DMS53 treated with DMSO at 0.1 percent for 48 hours (cell line): ENCODE measurements around the gene BCL2L12.

Source experiments
- DNase-seq: peaks from one replicate; lab custom pipeline; 2025; ENCODE audit not compliant: unreplicated experiment; lab: John Stamatoyannopoulos, UW

Gene BCL2L12

DNA sequence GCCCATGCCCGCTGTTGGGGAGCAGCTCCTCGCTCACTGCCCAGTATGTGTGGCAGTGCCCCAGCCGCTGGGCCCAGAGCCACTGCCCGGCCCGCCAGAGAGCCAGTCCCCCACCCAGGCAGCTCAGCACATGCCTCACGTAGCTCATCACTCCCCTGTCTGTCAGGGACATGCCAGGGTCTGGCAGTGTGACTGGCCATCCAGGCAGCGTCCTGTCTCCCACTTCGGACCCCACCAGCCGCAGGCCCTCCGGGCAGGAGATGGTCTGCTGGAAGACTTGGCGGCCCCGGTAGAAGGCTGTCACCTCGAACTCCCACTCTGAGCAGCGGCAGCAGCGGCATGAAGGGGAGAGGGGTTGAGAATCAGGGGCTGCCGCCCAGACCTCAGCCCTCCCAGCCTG is 3.7 kb upstream of the BCL2L12 start:
- DNase-seq: no peak

DNA sequence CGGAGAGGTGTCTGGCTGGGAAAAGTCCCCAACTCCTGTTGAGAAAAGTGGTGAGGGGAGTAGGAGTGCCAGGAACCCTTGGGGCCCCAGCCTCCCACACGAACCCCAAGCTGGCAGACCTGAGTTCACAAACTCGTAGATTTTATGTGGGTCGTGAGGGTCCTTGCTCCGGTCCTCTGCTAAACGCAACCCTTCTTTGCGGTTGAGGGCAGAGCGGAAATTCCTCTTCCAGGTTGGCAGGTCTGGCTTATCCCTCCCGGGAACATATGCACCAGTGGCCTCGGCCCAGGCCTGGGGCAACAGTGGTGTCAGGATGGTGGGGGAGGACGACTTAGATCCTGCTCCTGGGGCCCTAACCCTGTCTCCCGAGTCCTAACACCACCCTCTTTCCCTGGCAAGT is 2.5 kb upstream of the BCL2L12 start:
- no peak for DNase-seq

DNA sequence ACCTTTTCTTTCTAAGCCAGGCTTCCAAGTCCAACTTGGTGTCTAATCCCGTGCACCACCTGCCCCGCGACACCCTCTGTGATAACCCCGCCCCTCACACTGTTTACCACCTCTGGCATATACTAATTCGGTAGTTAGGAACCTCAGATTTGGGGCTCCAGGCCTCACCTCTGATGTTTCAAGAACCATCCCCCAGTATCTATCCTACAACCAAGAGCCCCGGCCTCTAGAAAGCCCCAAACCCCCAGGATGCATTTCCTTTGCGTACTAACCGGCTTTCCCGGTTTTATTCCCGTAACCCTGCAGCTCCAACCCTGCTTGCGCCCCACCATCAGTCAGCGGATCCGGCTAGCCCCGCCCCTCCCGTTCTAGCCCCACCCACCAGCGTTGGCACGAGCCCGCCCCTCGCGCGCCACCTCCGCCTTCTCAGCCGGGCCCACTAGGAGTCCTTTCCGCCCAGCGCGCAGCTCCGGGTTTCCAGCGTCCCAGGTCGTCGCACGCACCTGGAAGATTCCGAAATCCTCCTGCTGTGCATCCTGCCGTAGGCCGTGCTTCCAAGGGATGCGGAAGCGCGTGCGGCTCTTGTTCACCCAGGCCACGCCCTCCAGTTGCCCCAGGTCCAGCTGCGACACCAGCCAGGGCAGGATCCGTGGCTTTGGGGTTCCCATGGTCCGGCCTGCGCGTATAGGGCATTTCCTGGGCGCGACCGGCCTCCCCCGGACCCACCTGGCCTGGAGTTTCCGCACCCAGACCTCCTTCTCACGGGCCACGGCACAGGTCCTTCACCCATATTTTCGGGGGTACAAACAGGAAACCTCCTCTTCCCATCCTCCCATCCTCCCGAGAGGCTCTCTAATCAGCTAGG is 1.3 kb upstream of the BCL2L12 start:
- peak; percentile 79 for DNase-seq

DNA sequence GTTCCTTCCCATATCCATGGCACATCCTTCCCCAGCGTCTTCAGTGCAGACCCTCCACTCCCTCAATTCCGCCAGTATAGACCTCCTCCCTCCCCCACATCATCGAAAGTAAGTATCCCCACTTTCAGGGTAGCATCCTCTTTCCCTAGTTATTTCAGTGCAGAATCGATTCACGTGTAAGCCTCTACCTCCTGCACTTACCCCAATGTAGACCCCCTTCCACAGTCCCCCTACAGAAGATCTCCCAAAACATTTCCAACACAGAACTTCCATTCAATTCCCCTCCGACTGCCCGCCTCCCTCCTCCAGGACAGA is 740 bp upstream of the BCL2L12 start:
- no peak for DNase-seq

DNA sequence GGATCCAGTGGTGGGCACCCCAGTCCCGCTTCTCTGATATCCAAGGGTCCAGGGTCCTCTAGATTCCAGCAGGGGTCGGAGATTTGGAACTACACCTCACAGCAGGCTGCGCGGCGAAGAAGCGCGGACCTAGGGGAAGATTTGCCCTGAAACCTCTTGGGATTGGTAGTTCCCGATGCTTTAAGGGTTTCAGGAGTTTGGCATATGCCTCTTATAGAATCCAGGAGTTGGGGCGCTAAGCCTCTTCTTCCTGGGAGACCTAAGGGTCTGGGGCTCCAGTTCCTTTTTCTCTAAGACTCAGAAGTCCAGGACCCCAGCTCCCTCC is 349 bp downstream of the BCL2L12 start:
- no peak for DNase-seq

DNA sequence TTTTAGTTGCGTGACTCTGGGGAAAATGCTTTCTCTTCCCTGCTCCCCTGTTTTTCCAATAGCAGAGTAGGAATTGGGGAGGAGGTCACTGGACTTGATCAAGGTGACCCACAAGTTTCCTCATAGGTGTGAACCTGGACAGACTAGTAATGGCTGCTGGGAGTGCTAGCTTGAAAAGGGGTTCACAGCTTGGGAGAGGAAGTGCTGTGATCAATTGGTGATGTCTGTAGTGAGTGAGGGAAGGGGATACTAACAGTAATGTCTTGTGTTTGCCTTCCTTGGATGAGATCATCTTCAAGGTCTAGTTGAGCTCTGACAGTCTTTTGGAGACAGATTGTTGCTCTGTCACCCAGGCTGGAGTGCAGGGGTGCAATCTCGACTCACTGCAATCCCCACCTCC is 1.7 kb downstream of the BCL2L12 start:
- no peak for DNase-seq

DNA sequence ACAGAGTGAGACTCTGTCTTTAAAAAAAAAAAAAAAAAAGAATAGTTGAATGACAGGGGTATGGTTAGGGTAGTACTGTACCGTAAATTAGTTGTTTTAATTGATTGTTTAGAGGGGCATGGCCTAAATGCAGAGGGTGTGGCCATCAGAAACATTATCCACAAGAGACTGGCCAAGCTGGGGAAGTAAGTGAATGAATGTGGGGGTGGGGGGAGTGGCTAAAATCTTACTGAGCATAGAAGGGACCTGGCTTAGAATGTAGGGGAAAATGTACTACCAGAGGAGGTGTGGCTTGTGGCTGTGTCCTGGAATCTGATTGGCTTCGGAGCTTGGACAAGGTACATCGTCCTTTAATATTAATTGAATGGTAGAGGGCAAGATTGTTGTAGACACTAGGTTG is 3.8 kb downstream of the BCL2L12 start:
- DNase-seq: no peak

DNA sequence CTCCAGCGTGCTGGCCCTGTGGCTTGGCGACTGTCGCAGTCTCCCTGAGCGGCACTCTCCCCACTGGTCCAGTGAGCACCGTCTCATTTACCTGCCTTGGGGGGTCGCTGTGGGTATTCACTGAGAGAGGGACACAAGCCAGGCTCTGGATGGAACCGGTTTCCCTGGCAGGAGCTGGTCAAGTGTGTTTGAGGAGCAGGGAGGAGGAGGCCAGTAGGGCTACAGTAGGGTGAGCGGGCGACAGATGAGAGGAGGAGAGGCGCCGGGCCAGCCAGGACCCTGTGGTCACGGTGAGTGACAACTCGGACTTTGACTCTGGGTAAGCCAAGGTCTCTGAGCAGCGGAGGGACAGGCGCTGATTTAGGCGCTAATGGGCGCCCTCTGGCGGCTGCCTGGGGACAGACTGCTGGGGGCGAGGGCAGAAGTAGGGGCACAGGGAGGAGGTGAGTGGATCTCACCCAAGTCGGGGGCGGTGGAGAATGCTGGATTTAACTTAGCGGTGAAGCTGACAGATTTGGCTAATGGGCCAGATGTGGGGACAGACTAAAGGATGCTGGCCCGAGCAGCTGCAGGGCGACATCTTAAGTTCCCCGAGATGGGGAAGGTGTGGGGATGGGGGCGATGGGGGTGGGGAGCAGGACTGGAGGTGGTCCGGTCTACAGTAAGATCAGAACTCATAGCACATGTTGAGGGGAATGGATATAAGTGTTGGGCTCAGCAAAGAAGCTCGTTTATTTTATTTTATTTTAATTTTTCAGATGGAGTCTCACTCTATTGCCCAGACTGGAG is 6.6 kb downstream of the BCL2L12 start:
- peak; percentile 80 for DNase-seq

DNA sequence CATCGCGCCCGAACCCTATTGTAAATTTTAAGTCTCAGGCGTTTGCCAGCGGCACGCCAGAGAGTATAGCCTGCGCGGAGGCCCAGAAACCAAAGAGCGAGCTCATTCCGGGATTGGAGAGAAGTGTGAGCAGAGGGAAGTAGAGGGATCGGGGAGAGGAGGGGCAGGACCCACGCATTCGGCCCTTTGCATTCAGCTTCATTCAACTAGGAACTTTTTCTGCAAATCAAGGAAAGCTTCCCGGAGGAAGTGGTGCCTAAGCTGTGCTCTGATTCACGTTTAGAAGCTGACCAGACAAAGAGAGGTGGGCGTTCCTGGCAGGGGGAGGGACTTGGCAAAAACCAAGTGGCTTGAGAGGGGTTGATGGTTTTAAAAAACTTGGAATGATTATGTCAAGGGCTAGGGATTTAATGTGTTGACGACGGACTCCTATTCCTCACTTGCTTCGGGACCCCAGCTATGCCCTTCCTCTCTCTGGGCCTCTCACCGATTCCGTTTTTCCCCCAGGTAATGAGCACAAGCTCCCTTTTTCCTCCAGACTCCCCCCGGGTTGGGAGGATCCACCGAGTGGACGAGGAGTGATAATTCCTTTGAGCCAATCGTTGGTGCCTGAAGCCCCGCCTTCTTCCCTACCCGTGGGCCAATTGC is 10.5 kb downstream of the BCL2L12 start:
- DNase-seq: peak; percentile 81

DNA sequence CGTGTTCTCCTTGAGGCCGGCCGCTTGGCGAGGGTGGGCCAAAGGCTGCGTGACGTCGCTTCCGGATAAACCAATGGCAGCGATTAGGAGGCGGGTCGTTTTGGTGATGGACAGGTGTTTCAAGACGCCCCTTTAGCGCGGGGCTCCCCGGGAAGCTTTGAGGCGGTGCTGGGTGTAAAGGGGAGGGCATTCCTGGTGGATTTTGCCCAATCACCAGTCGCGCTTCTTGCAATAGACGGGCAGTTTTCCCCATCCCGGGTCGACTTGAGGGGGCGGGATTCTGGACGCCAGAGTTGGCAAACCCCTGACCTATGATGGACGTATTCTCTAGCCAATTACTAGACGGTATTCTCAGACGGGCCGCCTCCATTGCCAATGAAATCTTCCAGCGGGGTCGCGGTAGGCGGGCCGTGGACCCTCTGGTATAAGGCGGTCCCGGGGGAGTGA is 11.1 kb downstream of the BCL2L12 start:
- peak; percentile 100 for DNase-seq

DNA sequence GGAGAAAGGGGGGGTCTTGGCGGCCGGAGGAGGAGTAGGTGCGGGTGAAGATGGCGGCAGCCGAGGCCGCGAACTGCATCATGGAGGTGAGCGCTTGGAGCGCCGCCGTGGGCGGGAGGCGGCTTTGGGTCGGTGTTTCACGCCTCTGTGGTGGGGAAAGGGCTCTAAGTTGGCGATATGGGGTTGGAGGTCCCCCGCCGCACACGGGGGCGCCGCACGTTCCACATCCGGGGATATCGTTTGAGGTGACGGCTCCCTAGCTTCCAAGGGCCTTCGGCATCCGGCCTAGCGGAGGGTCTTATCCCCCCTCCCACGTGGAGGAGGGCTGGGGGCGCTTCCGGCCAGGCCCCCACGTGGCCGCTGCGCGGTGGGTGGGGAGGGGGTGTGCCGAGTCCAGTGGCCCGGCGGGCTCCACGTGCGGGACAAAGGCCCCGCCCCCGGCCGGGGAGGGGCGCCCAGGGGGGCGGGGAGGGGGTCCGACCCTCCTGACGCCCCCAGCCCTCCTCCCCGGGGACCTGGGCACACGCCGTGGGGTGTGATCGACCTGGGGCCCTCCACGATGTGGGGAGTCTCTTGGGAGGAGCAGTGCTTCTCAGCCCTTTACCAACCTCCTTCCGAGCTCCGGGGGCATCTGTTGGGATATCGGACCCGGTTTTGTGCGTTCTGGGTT is 11.6 kb downstream of the BCL2L12 start, which contains the start of gene PRMT1:
TSS of gene PRMT1 (plus strand) at position 41 of the 670 bp plus-strand sequence. CDS start at position 51, 10 bp downstream.
- no peak for DNase-seq

DNA sequence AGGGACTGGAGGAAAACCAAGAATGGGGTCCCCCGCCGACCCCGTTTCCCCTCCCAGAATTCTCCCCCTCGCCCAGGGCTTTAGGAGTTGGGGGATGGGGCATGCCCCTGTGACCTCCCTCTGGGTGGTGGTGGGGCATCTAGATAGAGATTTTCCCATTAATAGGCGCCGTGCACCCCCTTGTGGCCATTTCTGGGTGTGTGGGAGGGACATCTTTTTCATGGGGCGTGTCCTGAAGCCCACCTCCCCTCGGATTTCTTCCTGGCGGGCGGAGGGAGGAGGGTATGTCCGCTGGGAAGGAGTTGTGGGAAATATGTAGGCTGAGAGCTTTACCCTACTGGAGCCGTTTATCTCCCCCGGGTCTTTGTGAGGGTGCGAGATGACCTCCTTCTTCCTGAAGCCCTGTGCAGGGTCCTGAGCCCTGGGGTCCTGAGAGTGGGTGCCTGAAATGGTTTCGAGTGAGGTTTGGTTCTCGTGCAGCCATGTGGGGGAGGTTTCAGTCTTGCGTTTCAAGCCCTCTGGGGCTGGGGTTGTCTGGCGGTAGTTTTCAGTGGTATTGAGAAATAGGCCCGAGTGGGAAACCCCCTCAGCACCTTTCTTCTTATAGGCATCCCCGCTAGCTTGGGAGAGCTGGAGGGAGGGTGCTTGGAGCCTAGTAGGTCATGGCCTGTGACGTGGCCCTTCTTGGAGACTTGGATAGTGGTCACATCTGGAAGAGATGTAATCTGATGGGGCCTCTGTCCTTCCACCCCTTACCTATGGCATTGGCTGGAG is 12.4 kb downstream of the BCL2L12 start:
- no peak for DNase-seq

DNA sequence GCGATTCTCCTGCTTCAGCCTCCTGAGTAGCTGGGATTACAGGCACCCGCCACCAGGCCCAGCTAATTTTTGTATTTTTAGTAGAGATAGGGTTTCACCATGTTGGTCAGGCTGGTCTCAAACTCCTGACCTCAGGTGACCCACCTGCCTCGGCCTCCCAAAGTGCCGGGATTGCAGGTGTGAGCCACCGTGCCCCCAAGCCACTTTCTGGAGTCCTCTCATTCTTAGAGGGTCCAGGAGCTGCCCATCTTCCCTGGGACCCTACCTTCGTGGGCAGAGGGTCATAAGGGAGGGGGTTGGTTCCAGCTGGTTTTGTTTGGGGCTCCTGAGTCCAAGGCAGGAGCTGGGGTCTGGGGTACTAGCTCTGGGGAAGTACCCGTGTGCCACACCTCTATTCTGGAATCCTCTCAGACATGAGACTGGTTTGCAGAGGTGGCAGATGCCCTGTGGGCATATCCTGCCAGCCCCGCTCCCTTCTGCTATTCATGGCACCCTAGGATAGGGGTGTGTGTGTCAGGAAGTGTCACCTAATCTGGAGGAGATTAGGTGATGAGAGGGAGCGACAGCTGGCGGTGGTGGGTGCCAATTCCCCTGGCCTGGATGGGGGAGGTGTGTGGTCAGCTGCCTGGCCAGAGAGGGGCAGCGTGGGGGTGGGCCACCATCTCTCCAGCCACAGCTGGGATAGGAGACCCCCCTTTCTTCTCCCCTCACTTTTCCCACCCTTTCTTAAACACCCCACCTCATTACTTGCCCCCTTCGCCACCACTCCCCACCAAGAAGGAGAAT is 13.4 kb downstream of the BCL2L12 start:
- no peak for DNase-seq

DNA sequence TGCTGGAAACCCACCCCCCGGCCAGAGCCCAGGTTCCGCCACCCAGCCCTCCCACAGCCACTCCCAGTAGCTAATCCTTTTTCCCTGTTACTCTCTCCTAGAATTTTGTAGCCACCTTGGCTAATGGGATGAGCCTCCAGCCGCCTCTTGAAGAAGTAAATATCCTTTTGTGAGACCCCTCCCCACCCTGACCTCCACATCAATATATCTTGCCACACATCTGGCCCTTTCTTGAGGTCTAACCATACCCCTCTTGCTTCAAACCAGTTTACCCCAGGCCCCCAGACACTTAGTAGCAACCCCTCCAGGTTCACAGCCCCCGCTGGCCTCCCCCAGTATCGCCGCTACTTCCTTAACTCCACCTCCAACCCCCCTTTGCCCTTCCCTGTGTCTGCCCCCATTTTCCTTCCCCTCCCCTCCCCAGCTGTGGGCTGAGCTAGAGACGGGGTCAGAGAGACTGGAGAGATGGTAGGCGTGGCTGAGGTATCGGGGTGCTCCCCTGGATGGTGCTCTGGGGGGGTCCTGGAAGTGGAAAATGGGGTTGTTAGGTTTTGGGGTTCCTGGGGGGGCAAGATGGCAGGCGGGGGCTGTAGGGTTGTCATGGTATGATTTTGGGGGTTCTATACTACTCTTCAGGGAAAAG is 14.2 kb downstream of the BCL2L12 start:
- DNase-seq: no peak

DNA sequence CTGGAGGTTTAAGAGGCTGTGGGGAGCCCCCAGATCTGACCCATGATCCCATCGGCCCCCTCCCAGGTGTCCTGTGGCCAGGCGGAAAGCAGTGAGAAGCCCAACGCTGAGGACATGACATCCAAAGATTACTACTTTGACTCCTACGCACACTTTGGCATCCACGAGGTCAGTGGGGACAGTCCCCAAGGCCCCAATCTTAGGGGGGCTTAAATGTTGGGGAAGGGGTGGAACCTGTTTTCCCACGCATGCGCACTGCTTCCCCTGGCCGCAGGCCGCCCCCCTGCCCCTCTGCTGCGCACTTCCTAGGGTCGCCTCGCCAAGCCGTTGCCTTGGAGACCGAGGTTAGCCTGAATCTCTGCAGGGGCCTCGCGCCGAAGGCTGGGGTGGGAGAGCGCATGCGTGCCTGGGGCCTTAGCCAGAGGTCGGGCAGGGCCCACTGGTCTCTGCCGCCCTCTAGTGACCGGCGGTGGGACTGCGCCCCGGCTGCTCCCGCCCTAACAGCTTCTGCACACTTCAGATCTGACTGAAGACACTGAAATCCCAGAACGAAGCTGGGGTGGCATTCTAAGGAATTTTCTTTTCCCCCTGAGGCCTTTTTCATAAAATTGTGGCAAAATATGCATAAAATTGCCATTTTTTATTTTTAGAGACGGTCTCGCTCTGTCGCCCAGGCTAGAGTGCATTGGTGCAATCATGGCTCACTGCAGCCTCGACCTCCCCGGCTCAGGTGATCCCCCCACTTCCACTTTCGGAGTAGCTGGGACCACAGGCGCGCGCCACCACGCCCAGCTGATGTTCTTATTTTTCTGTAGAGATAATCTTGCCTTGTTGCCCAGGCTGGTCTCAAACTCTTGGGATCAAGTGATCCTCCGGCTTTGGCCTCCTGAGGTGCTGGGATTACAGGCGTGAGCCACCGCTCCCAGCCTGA is 15.0 kb downstream of the BCL2L12 start:
- peak; percentile 62 for DNase-seq

DNA sequence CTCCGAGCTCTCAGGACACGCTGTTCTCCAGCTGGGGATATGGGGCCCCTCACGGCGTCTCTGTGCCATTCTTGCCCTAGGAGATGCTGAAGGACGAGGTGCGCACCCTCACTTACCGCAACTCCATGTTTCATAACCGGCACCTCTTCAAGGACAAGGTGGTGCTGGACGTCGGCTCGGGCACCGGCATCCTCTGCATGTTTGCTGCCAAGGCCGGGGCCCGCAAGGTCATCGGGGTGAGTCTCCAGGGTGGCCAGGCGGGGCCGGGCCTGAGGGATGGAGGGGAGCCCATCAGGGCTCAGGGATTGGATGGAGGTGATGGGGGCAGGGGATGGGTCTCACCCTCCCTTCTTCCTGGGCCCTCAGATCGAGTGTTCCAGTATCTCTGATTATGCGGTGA is 16.1 kb downstream of the BCL2L12 start:
- no peak for DNase-seq

DNA sequence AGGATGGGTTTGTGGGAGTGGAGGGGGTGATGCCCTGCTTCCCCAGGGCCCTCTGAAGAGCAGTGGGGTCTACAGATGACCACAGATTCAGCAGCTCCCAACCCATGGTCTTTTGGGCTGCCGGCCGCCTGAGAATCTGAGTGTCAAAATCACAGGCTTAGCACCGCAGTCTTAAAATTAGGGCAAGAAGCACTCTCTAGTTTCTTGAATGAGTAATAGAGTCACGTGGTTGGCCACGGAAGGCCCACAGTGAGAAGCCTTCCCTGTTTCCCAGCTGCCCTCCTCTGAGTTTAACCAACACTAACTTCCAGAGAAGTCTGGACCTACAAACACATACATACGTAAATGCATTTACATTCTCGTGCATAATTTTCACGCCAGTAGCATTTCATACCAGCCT is 16.5 kb downstream of the BCL2L12 start:
- DNase-seq: no peak

DNA sequence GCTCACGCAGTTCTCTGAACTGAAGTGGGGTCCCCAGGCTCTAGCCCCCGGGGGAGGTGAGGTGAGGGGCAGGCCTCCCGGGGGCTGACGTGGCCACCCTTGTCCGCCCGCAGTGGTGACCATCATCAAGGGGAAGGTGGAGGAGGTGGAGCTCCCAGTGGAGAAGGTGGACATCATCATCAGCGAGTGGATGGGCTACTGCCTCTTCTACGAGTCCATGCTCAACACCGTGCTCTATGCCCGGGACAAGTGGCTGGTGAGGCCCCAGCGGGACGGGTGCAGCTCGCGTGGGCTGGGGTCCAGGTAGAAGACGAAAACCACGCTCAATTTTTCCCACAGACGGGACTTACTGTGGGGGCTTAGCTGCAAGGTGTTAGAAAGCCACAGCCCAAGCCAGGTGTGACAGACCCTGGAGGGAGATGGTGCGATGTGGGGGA is 18.1 kb downstream of the BCL2L12 start:
- DNase-seq: no peak
